Rectal smooth muscle tissue (tissue), 1 donor: Measurements from ENCODE around the gene ZGPAT.

Experiments used
- H3K27ac ChIP-seq: one replicate; pipeline ENCODE4 v1.7.0; 2013; ENCODE audit warnings: low read depth, low read length, inconsistent platforms
- H3K27me3 ChIP-seq: one replicate; pipeline ENCODE4 v1.7.0; 2013; ENCODE audit warnings: low read length; ENCODE audit not compliant: control insufficient read depth, insufficient read depth
- H3K36me3 ChIP-seq: one replicate; pipeline ENCODE4 v1.7.0; 2013; ENCODE audit warnings: low read length; ENCODE audit not compliant: control insufficient read depth, insufficient read depth
- H3K4me1 ChIP-seq: one replicate; pipeline ENCODE4 v1.7.0; 2013; ENCODE audit warnings: low read length; ENCODE audit not compliant: control insufficient read depth, insufficient read depth
- H3K4me3 ChIP-seq: one replicate; pipeline ENCODE4 v1.7.0; 2013; ENCODE audit warnings: low read length
- H3K9ac ChIP-seq: one replicate; pipeline ENCODE4 v1.7.0; 2013; ENCODE audit warnings: low read length

Gene ZGPAT

GRCh38 chr20:63744574-63745423 is 37.0 kb downstream of the ZGPAT start:
- no peaks in the 10 kb centered on the region for H3K27me3 ChIP-seq
- H3K4me3 ChIP-seq: no peak overlapping the region
- no peak overlapping the region for H3K9ac ChIP-seq
- H3K4me1 ChIP-seq: peaks cover 6% of the 10 kb centered on the region
- peaks cover 2% of the 10 kb centered on the region for H3K36me3 ChIP-seq
- H3K27ac ChIP-seq: no peak overlapping the region

GRCh38 chr20:63745424-63745805 is 37.6 kb downstream of the ZGPAT start:
- H3K4me1 ChIP-seq: peaks cover 6% of the 10 kb centered on the region
- H3K9ac ChIP-seq: no peak overlapping the region
- H3K36me3 ChIP-seq: peaks cover 2% of the 10 kb centered on the region
- H3K4me3 ChIP-seq: no peak overlapping the region
- H3K27me3 ChIP-seq: no peaks in the 10 kb centered on the region
- no peak overlapping the region for H3K27ac ChIP-seq

DNA sequence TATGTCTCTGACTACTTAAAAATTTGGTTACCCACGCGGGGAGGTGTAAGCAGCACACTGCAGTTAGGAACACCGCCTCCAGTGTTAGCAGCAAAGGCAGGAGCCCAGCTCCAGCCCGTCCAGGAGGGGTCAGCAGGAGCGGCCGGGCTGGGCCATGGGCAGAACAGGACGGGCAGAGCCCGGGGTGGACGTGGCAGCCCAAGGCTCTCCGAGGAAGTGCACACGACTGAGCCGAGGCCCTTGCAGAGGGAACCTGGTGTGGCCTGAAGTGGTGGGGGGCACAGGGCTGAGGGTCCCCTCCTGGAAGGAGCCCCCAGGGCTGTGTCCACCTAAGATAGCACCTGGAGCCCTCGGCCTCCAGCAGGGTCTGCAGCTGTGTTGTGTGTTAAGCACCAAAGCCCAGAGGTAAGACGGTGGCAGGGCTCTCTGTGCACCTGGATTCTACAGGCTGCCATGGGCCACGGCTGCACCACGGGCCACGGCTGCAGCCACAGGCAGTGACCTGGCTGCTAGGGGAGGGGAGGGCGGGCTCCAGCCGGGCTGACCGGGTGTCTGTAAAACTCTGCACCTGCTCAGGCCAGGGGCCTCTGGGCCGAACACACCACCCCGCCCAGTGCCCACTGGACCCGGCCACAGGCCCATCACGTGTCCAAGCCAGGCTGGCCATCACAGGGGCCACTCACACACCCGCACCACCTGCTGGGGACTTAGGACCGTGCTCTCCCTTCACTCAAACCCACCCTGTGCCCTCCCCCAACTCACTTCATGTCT is 38.3 kb downstream of the ZGPAT start:
- Histone ChIP-seq H3K4me1 (peaks cover 5% of the 10 kb centered on the region), H3K27ac (no peak overlapping the region), H3K9ac (no peak overlapping the region), H3K27me3 (no peaks in the 10 kb centered on the region), H3K4me3 (no peak overlapping the region), H3K36me3 (peaks cover 2% of the 10 kb centered on the region)

DNA sequence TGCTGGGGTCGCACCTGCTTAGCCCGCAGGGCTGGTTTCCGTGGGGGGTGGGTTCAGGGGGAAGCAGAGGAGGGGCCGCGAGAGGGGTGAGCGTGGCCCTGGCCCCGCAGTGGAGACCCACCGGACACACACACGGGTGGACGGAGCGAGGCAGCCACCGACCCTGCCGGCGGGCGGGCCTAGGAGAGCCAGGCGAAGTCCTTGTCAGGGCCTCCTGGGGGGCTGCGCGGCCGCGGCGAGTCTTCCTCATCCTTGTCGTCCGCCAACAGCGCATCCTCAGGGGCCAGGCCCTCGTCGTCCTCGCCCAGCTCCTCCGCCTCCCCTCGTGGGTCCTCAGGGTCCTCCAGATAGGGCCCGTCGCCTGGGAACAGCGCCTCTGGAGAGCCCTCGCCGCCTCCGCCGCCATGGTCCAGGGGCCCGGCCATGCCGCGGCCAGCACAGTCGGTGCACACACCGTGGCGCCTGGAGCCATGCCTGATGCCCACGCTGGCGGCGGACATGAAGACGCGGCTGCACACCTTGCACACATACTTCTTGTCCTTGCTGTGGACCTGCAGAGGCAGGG is 39.0 kb downstream of the ZGPAT start:
- Histone ChIP-seq H3K36me3 (peaks cover 2% of the 10 kb centered on the region), H3K27ac (no peak overlapping the region), H3K4me1 (no peaks in the 10 kb centered on the region), H3K9ac (no peak overlapping the region), H3K27me3 (no peaks in the 10 kb centered on the region), H3K4me3 (no peak overlapping the region)

DNA sequence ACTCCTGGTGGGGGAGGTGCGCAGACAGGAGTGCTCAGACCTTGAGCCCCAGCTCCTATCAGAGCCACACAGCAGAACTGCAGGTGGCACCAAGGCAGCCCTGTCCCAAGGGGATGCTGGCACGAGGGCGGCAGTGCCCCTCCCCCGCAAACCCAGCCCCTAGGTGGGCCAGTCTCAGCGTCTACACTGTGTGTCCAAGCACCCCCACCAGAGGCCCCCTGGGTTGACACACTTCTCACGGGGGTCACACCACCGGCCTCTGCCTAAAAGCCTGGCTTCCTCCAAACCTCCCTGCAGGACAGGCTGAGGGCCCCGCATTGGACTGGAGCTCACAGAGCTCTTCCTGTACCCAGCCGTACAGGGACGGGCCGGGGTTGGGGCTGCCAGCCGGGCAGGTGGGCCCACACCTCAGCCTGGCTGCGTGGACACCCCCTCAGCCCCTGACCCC is 39.8 kb downstream of the ZGPAT start:
- Histone ChIP-seq H3K27me3 (no peaks in the 10 kb centered on the region), H3K27ac (no peak overlapping the region), H3K4me1 (no peaks in the 10 kb centered on the region), H3K4me3 (no peak overlapping the region), H3K36me3 (peaks cover 2% of the 10 kb centered on the region), H3K9ac (no peak overlapping the region)

DNA sequence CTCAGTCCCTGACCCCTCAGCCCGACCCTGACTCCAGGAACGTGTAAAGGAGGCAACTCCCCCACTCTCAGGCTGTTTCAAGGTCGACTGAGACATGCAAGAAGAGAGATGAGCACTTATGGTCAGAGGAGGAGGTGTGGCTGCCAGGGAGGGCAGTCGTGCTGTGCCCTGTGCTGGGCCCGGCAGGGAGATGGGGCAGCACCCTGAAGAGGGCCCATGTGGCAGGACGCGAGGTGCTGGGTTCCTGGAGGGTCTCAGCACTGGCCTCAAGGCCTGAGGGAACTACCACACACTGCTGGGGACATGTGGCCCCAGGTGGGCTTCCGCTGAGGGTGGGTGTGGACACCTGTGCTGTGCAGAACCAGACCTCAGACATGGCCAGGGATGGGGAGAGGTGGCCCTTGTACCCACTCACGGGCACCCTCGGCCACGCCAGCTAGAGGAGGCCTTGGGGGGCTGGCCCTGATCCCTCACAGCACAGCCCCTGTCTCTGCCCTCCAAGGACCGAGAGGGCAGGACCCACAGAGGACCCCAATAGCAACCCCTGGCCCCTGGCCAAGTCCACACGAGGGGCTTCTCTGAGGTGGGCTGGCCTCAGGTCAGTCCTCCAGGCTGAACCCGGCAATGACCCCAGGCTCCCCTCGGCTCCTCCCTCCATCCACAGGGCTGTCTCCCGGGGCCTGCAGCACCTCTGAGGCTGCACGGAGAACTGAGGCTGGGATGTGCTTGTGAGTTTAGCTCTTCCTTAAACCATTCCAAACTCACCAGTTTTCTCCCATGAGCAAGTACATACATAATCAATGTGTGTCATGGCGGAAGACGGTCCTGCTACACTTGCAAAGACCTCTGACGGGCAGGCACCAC is 40.5 kb downstream of the ZGPAT start:
- H3K4me3 ChIP-seq: no peak overlapping the region
- peaks cover 2% of the 10 kb centered on the region for H3K36me3 ChIP-seq
- H3K27me3 ChIP-seq: no peaks in the 10 kb centered on the region
- no peak overlapping the region for H3K9ac ChIP-seq
- no peak overlapping the region for H3K27ac ChIP-seq
- H3K4me1 ChIP-seq: no peaks in the 10 kb centered on the region

- no peaks in the 10 kb centered on the region for H3K4me1 ChIP-seq
These were observed 41.1 kb downstream of the ZGPAT start for GRCh38 chr20:63748934-63749270.

DNA sequence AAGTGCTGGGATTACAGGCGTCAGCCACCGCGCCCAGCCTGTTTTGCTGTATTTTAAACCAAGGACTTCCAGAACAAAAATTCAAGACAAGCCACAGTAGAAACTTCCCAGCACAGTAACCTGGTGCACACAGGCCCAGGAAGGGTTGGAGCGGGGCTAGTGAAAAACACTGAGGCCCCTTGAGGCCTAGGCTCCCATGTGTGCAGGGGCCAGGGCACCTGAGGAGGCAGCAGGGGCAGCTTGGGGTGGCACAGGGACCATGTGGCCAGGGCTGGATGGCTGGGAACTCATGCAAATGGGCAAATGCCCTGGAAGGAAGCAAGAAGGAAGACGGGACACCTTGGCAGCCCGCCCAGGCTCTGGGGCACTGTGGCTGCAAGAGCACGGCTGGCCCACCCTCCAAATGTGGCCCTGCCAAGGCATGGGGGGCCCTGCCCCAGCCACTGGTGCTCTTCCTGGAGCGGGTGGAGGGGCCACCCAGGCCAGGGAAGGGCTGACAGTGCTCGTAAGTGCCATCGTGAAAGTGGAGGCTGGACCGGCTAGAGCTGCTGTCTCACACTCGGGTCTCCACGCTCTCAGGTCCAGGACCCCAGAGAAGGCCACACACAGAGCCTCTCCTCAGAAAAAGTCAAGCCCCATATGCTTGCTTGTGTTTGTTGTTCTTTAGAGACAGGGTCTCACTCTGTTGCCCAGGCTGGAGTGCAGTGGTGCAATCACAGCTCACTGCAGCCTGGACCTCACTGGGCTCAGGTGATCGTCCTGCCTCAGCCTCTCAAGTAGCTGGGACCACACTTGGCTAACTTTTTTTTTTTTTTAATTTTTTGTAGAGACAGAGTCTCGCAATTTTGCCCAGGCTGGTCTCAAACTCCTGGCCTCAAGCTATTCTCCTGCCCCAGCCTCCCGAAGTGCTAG is 42.0 kb downstream of the ZGPAT start:
- H3K27me3 ChIP-seq: no peaks in the 10 kb centered on the region
- no peak overlapping the region for H3K9ac ChIP-seq
- no peaks in the 10 kb centered on the region for H3K4me1 ChIP-seq
- peaks cover 2% of the 10 kb centered on the region for H3K36me3 ChIP-seq
- no peak overlapping the region for H3K4me3 ChIP-seq
- no peak overlapping the region for H3K27ac ChIP-seq

More at GRCh38 chr20:63748934-63749270, 41.1 kb downstream of the ZGPAT start:
- H3K4me3 ChIP-seq: no peak overlapping the region
- no peak overlapping the region for H3K9ac ChIP-seq
- no peak overlapping the region for H3K27ac ChIP-seq
- no peaks in the 10 kb centered on the region for H3K27me3 ChIP-seq
- peaks cover 2% of the 10 kb centered on the region for H3K36me3 ChIP-seq

DNA sequence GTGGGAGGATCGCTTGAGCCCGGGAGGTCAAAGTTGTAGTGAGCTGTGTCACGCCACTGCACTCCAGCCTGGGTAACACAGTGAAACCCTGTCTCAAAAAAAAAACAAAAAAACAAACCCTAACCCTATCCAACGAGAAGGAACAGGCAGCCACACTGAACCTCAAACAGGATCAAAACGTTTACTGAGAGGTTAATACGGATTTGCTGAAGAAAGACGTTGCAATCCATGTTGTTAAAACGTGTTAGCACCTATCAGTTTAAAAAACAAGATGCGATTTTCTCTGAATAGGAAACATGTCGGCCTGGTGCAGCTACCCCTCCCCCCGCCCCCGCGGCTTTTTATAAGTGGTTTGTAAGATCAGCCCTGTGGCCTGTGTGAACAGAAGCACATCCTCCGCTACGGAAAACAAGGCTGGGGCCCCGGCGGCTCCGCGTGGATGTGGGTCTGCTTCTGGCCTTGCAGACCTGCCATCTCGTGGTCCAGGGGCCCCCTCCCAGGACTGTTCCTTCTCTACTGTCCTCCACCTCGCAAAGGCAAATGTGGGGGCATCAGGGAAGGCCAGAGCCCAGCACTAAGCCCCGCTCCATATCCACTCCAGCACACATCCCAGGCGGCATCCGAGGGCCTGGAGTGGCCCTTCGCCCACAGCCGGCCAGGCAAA is 43.1 kb downstream of the ZGPAT start:
- Histone ChIP-seq H3K27ac (no peak overlapping the region), H3K4me1 (no peaks in the 10 kb centered on the region), H3K9ac (no peak overlapping the region), H3K4me3 (no peak overlapping the region), H3K36me3 (peaks cover 2% of the 10 kb centered on the region), H3K27me3 (no peaks in the 10 kb centered on the region)

DNA sequence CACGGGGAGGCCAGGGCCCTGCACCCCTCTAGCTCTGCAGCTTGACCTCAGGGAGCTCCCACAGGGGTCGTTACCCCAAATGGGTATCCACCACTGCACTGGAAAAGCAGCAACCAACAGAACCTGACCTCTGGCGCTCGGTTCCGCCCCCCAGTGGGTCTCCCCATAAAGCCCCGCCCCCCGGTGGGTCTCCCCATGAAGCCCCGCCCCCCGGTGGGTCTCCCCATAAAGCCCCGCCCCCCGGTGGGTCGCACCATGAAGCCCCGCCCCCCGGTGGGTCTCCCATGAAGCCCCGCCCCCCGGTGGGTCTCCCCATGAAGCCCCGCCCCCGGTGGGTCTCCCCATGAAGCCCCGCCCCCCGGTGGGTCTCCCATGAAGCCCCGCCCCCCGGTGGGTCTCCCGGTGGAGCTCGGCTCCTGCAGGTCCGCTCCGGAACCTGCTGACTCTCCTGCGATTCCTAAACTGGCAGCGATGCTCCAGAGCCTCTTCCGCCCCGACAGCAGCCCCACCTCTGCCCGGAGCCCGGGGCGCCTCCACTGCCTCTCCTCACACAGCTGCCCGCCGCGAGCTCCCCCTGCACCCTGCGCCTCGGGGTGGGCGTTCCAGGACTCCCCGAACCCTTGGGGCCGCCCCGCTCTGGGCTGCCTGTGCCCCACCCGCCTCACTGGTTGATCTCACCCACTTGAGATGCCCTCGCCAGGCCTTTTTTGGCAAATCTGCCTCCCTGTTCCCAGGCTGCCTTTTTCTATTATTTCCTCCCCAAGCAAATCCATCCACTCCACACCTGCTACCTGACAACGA is 43.8 kb downstream of the ZGPAT start:
- no peak overlapping the region for H3K9ac ChIP-seq
- no peak overlapping the region for H3K27ac ChIP-seq
- no peak overlapping the region for H3K4me3 ChIP-seq
- no peaks in the 10 kb centered on the region for H3K27me3 ChIP-seq
- H3K36me3 ChIP-seq: no peaks in the 10 kb centered on the region
- H3K4me1 ChIP-seq: no peaks in the 10 kb centered on the region
